HEK293 (cell line): ENCODE data around the gene TSSK3.

ENCODE experiments used
- GLIS2 ChIP-seq: fragments of 450-650 bp; formaldehyde crosslinking; IDR thresholded peaks from 2 replicates; pipeline ENCODE4 v1.5.1; 2016; ENCODE audit warnings: missing biosample characterization, missing genetic modification characterization
- KLF1 ChIP-seq: fragments of 450-650 bp; formaldehyde crosslinking; IDR thresholded peaks from 2 replicates; pipeline ENCODE4 v1.5.1; 2016; ENCODE audit warnings: missing biosample characterization, missing genetic modification characterization
- KLF9 ChIP-seq: fragments of 450-650 bp; formaldehyde crosslinking; IDR thresholded peaks from 2 replicates; pipeline ENCODE4 v1.5.1; 2016; ENCODE audit warnings: missing biosample characterization, missing genetic modification characterization, low read depth
- PATZ1 ChIP-seq: fragments of 450-650 bp; formaldehyde crosslinking; IDR thresholded peaks from 2 replicates; pipeline ENCODE4 v1.5.1; 2016; ENCODE audit warnings: missing biosample characterization, missing genetic modification characterization
- PRDM10 ChIP-seq: fragments of 450-650 bp; formaldehyde crosslinking; IDR thresholded peaks from 2 replicates; pipeline ENCODE4 v1.5.1; 2016; ENCODE audit warnings: missing biosample characterization, missing genetic modification characterization
- RBAK ChIP-seq: fragments of 450-650 bp; formaldehyde crosslinking; IDR thresholded peaks from 2 replicates; pipeline ENCODE4 v1.5.1; 2016; ENCODE audit warnings: missing biosample characterization, missing genetic modification characterization
- SETDB1 ChIP-seq: IDR thresholded peaks from one replicate; pipeline ENCODE4 v1.6.1; 2017; ENCODE audit warnings: mild to moderate bottlenecking, low read length, moderate library complexity, mixed read lengths; ENCODE audit not compliant: insufficient read length
- SP2 ChIP-seq: fragments of 450-650 bp; formaldehyde crosslinking; IDR thresholded peaks from 2 replicates; pipeline ENCODE4 v1.5.1; 2016; ENCODE audit warnings: missing biosample characterization, missing genetic modification characterization
- WT1 ChIP-seq: fragments of 450-650 bp; formaldehyde crosslinking; IDR thresholded peaks from 2 replicates; pipeline ENCODE4 v1.5.1; 2016; ENCODE audit warnings: missing biosample characterization, missing genetic modification characterization
- ZBTB21 ChIP-seq: fragments of 450-650 bp; formaldehyde crosslinking; IDR thresholded peaks from 2 replicates; pipeline ENCODE4 v1.5.1; 2017; ENCODE audit warnings: missing biosample characterization, missing genetic modification characterization
- ZFP3 ChIP-seq: fragments of 450-650 bp; formaldehyde crosslinking; IDR thresholded peaks from 2 replicates; pipeline ENCODE4 v1.5.1; 2016; ENCODE audit warnings: low read depth, missing biosample characterization, missing genetic modification characterization
- ZNF121 ChIP-seq: fragments of 450-650 bp; formaldehyde crosslinking; IDR thresholded peaks from 2 replicates; pipeline ENCODE4 v1.5.1; 2016; ENCODE audit warnings: missing biosample characterization, missing genetic modification characterization
- ZNF146 ChIP-seq: fragments of 450-650 bp; formaldehyde crosslinking; IDR thresholded peaks from 2 replicates; pipeline ENCODE4 v1.5.1; 2016; ENCODE audit warnings: missing biosample characterization, missing genetic modification characterization
- ZNF16 ChIP-seq: fragments of 450-650 bp; formaldehyde crosslinking; IDR thresholded peaks from 2 replicates; pipeline ENCODE4 v1.5.1; 2016; ENCODE audit warnings: low read depth, missing biosample characterization, missing genetic modification characterization
- ZNF223 ChIP-seq: fragments of 450-650 bp; formaldehyde crosslinking; IDR thresholded peaks from 2 replicates; pipeline ENCODE4 v1.5.1; 2016; ENCODE audit warnings: missing biosample characterization, missing genetic modification characterization
- ZNF239 ChIP-seq: fragments of 450-650 bp; formaldehyde crosslinking; IDR thresholded peaks from 2 replicates; pipeline ENCODE4 v1.5.1; 2016; ENCODE audit warnings: missing biosample characterization, missing genetic modification characterization
- ZNF335 ChIP-seq: fragments of 450-650 bp; formaldehyde crosslinking; conservative IDR thresholded peaks from 2 replicates; pipeline ENCODE4 v1.5.1; 2016; ENCODE audit warnings: missing biosample characterization, missing genetic modification characterization
- ZNF391 ChIP-seq: fragments of 450-650 bp; formaldehyde crosslinking; IDR thresholded peaks from 2 replicates; pipeline ENCODE4 v1.5.1; 2016; ENCODE audit warnings: low read depth, missing biosample characterization, missing genetic modification characterization, borderline replicate concordance
- ZNF423 ChIP-seq: fragments of 450-650 bp; formaldehyde crosslinking; IDR thresholded peaks from 2 replicates; pipeline ENCODE4 v1.5.1; 2016; ENCODE audit warnings: missing biosample characterization, missing genetic modification characterization
- ZNF510 ChIP-seq: fragments of 450-650 bp; formaldehyde crosslinking; IDR thresholded peaks from 2 replicates; pipeline ENCODE4 v1.5.1; 2018; ENCODE audit warnings: mild to moderate bottlenecking, missing genetic modification characterization, missing biosample characterization; ENCODE audit not compliant: insufficient replicate concordance
- ZNF571 ChIP-seq: fragments of 450-650 bp; formaldehyde crosslinking; IDR thresholded peaks from 2 replicates; pipeline ENCODE4 v1.5.0; 2017; ENCODE audit warnings: missing biosample characterization, missing genetic modification characterization
- ZNF610 ChIP-seq: fragments of 450-650 bp; formaldehyde crosslinking; IDR thresholded peaks from 2 replicates; pipeline ENCODE4 v1.5.1; 2016; ENCODE audit warnings: missing biosample characterization, missing genetic modification characterization, borderline replicate concordance
- ZNF658 ChIP-seq: fragments of 450-650 bp; formaldehyde crosslinking; IDR thresholded peaks from 2 replicates; pipeline ENCODE4; 2016; ENCODE audit warnings: missing biosample characterization, missing genetic modification characterization
- ZNF76 ChIP-seq: fragments of 450-650 bp; formaldehyde crosslinking; IDR thresholded peaks from 2 replicates; pipeline ENCODE4; 2016; ENCODE audit warnings: low read depth, missing biosample characterization, missing genetic modification characterization, borderline replicate concordance
- ZNF830 ChIP-seq: fragments of 450-650 bp; IDR thresholded peaks from 2 replicates; pipeline ENCODE4 v1.5.0; 2018; ENCODE audit warnings: missing biosample characterization, missing genetic modification characterization, low read depth, mild to moderate bottlenecking, moderate library complexity
- ZSCAN16 ChIP-seq: fragments of 450-650 bp; formaldehyde crosslinking; IDR thresholded peaks from 2 replicates; pipeline ENCODE4 v1.5.1; 2016; ENCODE audit warnings: missing biosample characterization, missing genetic modification characterization
- ZSCAN23 ChIP-seq: fragments of 450-650 bp; formaldehyde crosslinking; IDR thresholded peaks from 2 replicates; pipeline ENCODE4 v1.5.1; 2016; ENCODE audit warnings: missing biosample characterization, missing genetic modification characterization

Gene TSSK3

GRCh38 chr1:32350785-32351398 is 11.4 kb upstream of the TSSK3 start (continued):
- 0 out of 2 replicates have a peak, but pooled peaks have one; percentile 39 for TF ChIP-seq ZSCAN16 (tag by site-specific recombination)
- no peak for TF ChIP-seq ZNF658 (tag by site-specific recombination)
- TF ChIP-seq RBAK = no peak
- TF ChIP-seq ZNF610 (tag by site-specific recombination) = peak; percentile 52; the same call in 1 of the 2 replicates
- no peak for TF ChIP-seq ZNF146 (tag by site-specific recombination)
- TF ChIP-seq ZNF571 = no peak
- TF ChIP-seq PATZ1 (tag by site-specific recombination) = peak; percentile 89
- TF ChIP-seq ZFP3 (tag by site-specific recombination) = no peak
- no peak for TF ChIP-seq SP2
- no peak for TF ChIP-seq WT1
- no peak for TF ChIP-seq ZNF16 (tag by site-specific recombination)
- no peak for TF ChIP-seq ZBTB21 (tag by site-specific recombination)
- no peak for TF ChIP-seq ZNF510 (tag by site-specific recombination)
- TF ChIP-seq ZNF239 (tag by site-specific recombination) = no peak
- peak; percentile 90 for TF ChIP-seq KLF1 (tag by site-specific recombination)
- TF ChIP-seq ZNF830 (tag by site-specific recombination) = no peak
- TF ChIP-seq ZNF121 (tag by site-specific recombination) = no peak
- TF ChIP-seq ZSCAN23 = no peak
- TF ChIP-seq ZNF391 = no peak
- TF ChIP-seq GLIS2 = peak; percentile 88
- peak; percentile 45; the same call in 1 of the 2 replicates for TF ChIP-seq ZNF76 (tag by site-specific recombination)
- TF ChIP-seq ZNF223 = 0 out of 2 replicates have a peak, but pooled peaks have one; percentile 7
- no peak for TF ChIP-seq ZNF423 (tag by site-specific recombination)
- peak; percentile 87 for TF ChIP-seq SETDB1
- peak; percentile 70; the same call in 1 of the 2 replicates for TF ChIP-seq ZNF335 (tag by site-specific recombination)
- no peak for TF ChIP-seq PRDM10 (tag by site-specific recombination)
- TF ChIP-seq KLF9 (tag by site-specific recombination) = peak; percentile 96
- TF ChIP-seq, all 188 proteins: peak for 25
